AG04449 (cell line): ENCODE results near the gene BTLA.
A peak's percentile ranks its signal among the peaks of the same experiment; 100 is the strongest.

Experiments used
- CTCF ChIA-PET: fragments of 350-600 bp; formaldehyde crosslinking; extraction: SDS; loops from one replicate; lab custom pipeline; 2021; ENCODE audit warnings: antibody characterized with exemption; lab: Yijun Ruan, JAX
- POLR2A ChIA-PET: fragments of 400-600, 350-600 bp; formaldehyde crosslinking; extraction: SDS; loops from one replicate; lab custom pipeline; 2020; ENCODE audit warnings: antibody characterized with exemption, inconsistent platforms; lab: Yijun Ruan, JAX
- DNase-seq: peaks from one replicate; pipeline ENCODE4 v3.0.0-alpha.2; 2010; ENCODE audit warnings: low read depth, low spot score
- H3K4me3 ChIP-seq: 2 replicates; pipeline ENCODE4 v1.5.1; 2011; ENCODE audit warnings: low read depth, mild to moderate bottlenecking, control low read depth, low read length
- TF ChIP-seq, protein P1 (sequence below): IDR thresholded peaks from one replicate; pipeline ENCODE4 v1.5.1; 2011; ENCODE audit warnings: mild to moderate bottlenecking, moderate library complexity, low read length, control low read depth, inconsistent platforms; ENCODE audit not compliant: insufficient read depth; ENCODE audit errors: missing control alignments

The BTLA gene

DNA sequence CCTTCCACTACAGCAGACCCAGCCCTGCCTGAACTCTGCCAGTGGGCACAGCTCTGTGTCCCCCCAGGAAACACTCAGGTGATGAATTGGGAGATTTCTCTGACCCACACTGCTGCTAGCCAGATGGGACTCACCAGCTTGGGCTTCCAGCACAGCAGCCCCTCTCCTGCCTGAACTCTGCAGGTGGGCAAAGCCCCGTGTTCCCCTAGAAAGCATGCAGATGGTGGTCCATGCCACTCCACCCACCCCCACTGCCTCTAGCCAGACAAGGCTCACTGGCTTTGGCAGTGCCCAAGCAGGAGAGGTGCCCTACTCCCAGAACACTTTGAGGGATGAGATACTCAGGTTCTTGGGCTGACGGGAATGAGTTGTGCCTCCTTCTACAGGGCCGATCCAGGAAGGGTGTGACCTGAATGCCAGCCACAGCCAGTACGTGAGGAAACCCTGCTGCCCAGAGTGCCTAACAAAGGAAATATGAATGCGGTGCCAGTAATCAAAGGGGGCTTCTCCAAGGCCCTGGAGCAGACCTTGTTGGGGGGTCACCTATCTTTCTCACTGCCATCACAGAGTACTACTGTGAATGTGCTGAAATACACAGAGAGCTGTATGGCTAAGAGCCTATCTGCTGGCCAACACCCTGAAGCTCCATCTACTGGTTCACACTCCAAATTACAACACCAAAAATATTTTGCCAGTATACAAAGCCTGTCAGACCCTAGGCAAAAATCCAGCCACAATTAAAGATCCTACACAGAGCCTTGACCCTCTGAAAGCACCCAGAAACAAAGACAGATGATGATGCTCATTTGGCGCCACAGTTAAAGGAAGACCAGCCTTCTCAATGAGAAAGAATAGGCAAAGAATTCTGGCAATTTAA lies 61.9 kb downstream of the BTLA start:
- no peak for DNase-seq
- CTCF ChIA-PET = interaction anchor here (0.6 to 3.2 kb wide), 17 partner anchors 8 to 326 kb away, joined by 3 to 20 read pairs (median 5); partner anchors contain the start of genes CD200 and SLC9C1

DNA sequence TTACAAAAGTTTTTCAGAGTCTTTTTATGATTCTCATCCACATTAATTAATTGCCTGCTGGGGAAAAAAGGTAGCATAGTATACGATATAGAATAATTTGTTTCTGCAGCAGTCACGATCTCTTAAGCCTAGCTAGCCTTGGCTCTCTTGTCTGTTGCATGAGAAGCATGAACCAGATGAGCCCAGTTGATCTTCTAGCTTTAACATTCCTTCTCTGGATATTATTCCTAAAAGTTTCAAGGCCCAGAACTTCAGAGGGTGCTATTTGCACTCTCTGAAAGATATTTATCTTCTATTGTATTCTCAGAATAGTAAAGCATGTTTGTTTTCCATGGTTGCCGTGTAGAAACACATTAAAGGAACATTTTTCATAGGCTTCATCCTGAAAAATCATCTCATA lies 69.3 kb downstream of the BTLA start:
- TF ChIP-seq, protein P1, sequence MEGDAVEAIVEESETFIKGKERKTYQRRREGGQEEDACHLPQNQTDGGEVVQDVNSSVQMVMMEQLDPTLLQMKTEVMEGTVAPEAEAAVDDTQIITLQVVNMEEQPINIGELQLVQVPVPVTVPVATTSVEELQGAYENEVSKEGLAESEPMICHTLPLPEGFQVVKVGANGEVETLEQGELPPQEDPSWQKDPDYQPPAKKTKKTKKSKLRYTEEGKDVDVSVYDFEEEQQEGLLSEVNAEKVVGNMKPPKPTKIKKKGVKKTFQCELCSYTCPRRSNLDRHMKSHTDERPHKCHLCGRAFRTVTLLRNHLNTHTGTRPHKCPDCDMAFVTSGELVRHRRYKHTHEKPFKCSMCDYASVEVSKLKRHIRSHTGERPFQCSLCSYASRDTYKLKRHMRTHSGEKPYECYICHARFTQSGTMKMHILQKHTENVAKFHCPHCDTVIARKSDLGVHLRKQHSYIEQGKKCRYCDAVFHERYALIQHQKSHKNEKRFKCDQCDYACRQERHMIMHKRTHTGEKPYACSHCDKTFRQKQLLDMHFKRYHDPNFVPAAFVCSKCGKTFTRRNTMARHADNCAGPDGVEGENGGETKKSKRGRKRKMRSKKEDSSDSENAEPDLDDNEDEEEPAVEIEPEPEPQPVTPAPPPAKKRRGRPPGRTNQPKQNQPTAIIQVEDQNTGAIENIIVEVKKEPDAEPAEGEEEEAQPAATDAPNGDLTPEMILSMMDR = no peak
- CTCF ChIA-PET = no interaction called here
- POLR2A ChIA-PET = no interaction called here
- no peak overlapping the region for H3K4me3 ChIP-seq
- DNase-seq = no peak

More for the DNA sequence above, 61.9 kb downstream of the BTLA start:
- TF ChIP-seq, protein P1 = peak; percentile 27
- no peak overlapping the region for H3K4me3 ChIP-seq
- POLR2A ChIA-PET = no interaction called here

DNA sequence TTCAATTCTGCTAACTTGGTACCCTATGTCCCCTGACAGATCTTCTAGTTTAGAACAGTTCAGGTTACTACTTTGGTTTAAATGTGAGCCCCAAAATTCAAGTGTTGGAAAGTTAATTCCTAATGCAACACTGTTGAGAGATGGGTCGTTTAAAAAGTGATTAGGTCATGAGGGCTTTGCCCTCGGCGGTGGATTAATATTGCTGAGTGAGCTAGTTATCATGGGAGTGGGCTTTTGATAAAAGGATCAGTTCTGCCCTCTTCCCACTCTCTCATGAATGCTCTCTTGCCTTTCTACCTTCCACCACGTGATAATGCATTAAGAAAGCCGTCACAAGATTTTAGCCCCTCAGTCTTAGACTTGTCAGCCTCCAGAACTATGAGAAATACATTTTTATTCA lies 72.1 kb downstream of the BTLA start:
- no peak for DNase-seq
- TF ChIP-seq, protein P1 = no peak
- ChIA-PET CTCF (no interaction called here), POLR2A (no interaction called here)
- H3K4me3 ChIP-seq = no peak overlapping the region

DNA sequence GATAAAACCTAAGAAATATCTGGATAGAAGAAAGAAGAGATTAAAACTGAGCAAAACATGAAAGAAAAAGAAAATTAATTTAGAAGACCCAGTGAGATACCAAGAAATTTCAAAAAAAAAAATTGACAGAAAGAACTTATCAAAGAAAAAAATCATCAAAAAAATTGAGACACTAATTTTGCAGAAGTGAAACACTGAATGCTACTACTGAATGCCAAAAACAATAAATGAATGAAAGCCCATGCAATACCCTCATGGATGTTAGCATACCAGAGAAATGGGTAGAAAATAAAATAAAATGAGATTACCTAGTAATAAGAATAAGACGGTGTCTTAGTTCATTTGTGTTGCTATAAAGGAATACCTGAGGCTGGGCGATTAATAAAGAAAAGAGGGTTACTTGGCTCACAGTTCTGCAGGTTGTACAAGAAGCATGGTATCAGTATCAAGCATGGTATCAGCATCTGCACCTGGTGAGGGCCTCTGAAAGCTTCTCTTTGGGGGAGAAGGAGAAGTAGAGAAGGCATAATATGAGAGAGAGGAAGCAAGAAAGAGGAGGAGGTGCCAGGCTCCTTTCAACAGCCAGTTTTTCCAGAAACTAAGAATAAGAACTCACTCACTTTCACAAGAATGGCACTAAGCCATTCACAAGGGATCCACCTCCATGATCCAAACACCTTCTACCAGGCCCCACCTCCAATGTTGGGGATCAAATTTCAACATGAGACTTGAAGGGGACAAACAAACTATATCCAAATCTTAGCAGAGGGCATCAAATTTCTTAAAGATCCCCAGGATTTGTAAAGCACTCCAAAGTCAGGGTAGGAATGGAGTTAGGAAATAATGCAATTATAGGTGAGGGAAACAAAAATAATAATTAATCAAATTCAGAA lies 73.2 kb downstream of the BTLA start:
- TF ChIP-seq, protein P1 = no peak
- ChIA-PET POLR2A (no interaction called here), CTCF (interaction anchor here (2.0 kb wide), 1 partner anchor 12 kb away, joined by 10 read pairs; no protein-coding TSS in a partner anchor)
- DNase-seq = no peak
- no peak overlapping the region for H3K4me3 ChIP-seq

DNA sequence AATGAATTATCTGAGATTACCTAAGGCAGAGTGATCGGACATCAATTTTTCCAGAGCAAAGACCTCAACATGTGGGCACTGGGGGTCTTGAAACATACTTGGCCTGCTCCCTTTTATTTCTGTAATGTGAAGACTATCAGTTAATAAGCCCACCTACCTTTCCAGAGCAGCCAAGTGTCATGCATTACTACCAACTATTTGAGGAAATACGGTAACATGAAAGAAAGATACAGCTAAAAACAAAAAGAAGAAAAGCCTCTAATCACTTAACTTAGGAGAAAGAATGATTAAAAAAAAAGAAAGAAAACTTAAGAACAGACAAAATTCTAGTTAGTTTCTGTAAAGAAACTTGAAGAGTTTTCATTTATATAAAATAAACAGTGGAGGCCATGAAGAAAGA lies 73.9 kb downstream of the BTLA start:
- TF ChIP-seq, protein P1 = no peak
- no peak for DNase-seq
- POLR2A ChIA-PET = no interaction called here
- CTCF ChIA-PET = interaction anchor here (1.5 to 2.0 kb wide), 2 partner anchors 13 to 382 kb away, joined by 3 to 10 read pairs; no protein-coding TSS in a partner anchor
- H3K4me3 ChIP-seq = no peak overlapping the region
